H1 (cell line): ENCODE measurements around the gene RHOBTB1. TPM values are rescaled to one million over a fixed set of nuclear protein-coding genes. Genes with fewer than 3 reads are reported as not detected.

Experiments
- CTCF ChIA-PET: fragments of 300-600 bp; sonication (Branson Sonifier 250); formaldehyde crosslinking; loops from one replicate; lab custom pipeline; 2021; ENCODE audit not compliant: partially characterized antibody; lab: Charles Lee
- POLR2A ChIA-PET: fragments of 300-600 bp; sonication (Branson Sonifier 250); formaldehyde crosslinking; loops from one replicate; lab custom pipeline; 2021; ENCODE audit warnings: inconsistent platforms; ENCODE audit not compliant: partially characterized antibody; lab: Charles Lee
- DNase-seq, 2 experiments: peaks; one replicate each; pipeline versions ENCODE4 v3.0.0 to v3.0.0-alpha.2; 2010 to 2022; ENCODE audit warnings: low spot score in 2 of 2, low read depth in 1 of 2, mixed read lengths in 1 of 2
- FAIRE-seq: peaks from 2 replicates; lab custom pipeline; 2011; peaks lifted over from hg19 to GRCh38; lab: Jason Lieb, UNC
- H2AFZ ChIP-seq: 2 replicates; pipeline ENCODE4 v1.8.1; 2012; ENCODE audit warnings: low read length, inconsistent platforms
- H2AK5ac ChIP-seq: 2 replicates; pipeline ENCODE4 v1.6.1; 2013; ENCODE audit warnings: low read depth, low read length
- H2BK120ac ChIP-seq: replicated peaks from 2 replicates; pipeline ENCODE3; 2013; ENCODE audit warnings: low read depth, low read length, inconsistent platforms
- H2BK12ac ChIP-seq: 2 replicates; pipeline ENCODE4 v1.6.1; 2013; ENCODE audit warnings: low read depth, low read length
- H2BK15ac ChIP-seq: 2 replicates; pipeline ENCODE4 v1.6.1; 2013; ENCODE audit warnings: low read length
- H2BK20ac ChIP-seq: 2 replicates; pipeline ENCODE4 v1.6.1; 2013; ENCODE audit warnings: low read length
- H2BK5ac ChIP-seq: 2 replicates; pipeline ENCODE4 v1.6.1; 2013; ENCODE audit warnings: low read depth, low read length
- H3K14ac ChIP-seq: 2 replicates; pipeline ENCODE4 v1.6.1; 2013; ENCODE audit warnings: inconsistent platforms; ENCODE audit not compliant: insufficient read length
- H3K18ac ChIP-seq: 2 replicates; pipeline ENCODE4 v1.6.1; 2013; ENCODE audit warnings: low read length; ENCODE audit errors: extremely low read depth
- H3K23ac ChIP-seq: 2 replicates; pipeline ENCODE4 v1.6.1; 2013; ENCODE audit warnings: inconsistent platforms; ENCODE audit not compliant: insufficient read length
- H3K23me2 ChIP-seq: 2 replicates; pipeline ENCODE4 v1.6.1; 2013; ENCODE audit warnings: low read depth, low read length
- H3K27ac ChIP-seq: 2 replicates; pipeline ENCODE4 v1.6.1; 2011; ENCODE audit warnings: low read depth, low read length, inconsistent platforms
- H3K27me3 ChIP-seq, 4 experiments: replicated peaks in 1 of 4; 1 replicate in 1 of 4; 2 replicates in 3 of 4; pipeline versions ENCODE4 v1.6.1 to v1.8.1; 2011 to 2013; ENCODE audit warnings: low read length in 3 of 4, mild to moderate bottlenecking in 3 of 4, inconsistent platforms in 2 of 4, mixed read lengths in 2 of 4, moderate library complexity in 1 of 4; ENCODE audit not compliant: control insufficient read depth in 3 of 4, insufficient read depth in 3 of 4; ENCODE audit errors: extremely low read depth in 1 of 4
- H3K36me3 ChIP-seq, 4 experiments: 2 replicates each; pipeline versions ENCODE4 v1.6.1 to v1.8.1; 2011 to 2013; ENCODE audit warnings: mild to moderate bottlenecking in 4 of 4, low read length in 3 of 4, moderate library complexity in 2 of 4, control low read depth in 1 of 4, inconsistent platforms in 1 of 4; ENCODE audit not compliant: insufficient read depth in 4 of 4, control insufficient read depth in 2 of 4
- H3K4ac ChIP-seq: replicated peaks from 2 replicates; pipeline ENCODE3; 2013; ENCODE audit warnings: low read length, low read depth, mixed read lengths, inconsistent platforms; ENCODE audit not compliant: insufficient read length
- H3K4me1 ChIP-seq, 4 experiments: replicated peaks in 1 of 4; 1 replicate in 1 of 4; 2 replicates in 3 of 4; pipeline versions ENCODE4 v1.6.1 to v1.8.1; 2011 to 2013; ENCODE audit warnings: low read length in 3 of 4, inconsistent platforms in 2 of 4, mixed read lengths in 1 of 4; ENCODE audit not compliant: insufficient read depth in 4 of 4, control insufficient read depth in 3 of 4
- H3K4me2 ChIP-seq, 2 experiments: 2 replicates each; pipeline versions ENCODE4 v1.6.1 to v1.8.1; 2011 to 2013; ENCODE audit warnings: low read depth in 2 of 2, low read length in 2 of 2, control low read depth in 1 of 2, inconsistent platforms in 1 of 2, mild to moderate bottlenecking in 1 of 2; ENCODE audit not compliant: insufficient read depth in 1 of 2
- H3K4me3 ChIP-seq, 4 experiments: fragments of 200-600, 300-600 bp in 1 of 4; sonication (generic), shearing (Covaris generic), sonication (Bioruptor Twin) in 1 of 4; 2 replicates each; pipeline versions ENCODE4 v1.5.1 to v1.8.1; 2011 to 2016; ENCODE audit warnings: low read length in 4 of 4, low read depth in 3 of 4, control low read depth in 2 of 4, inconsistent platforms in 2 of 4, mild to moderate bottlenecking in 2 of 4, mixed read lengths in 1 of 4, moderate library complexity in 1 of 4; ENCODE audit not compliant: insufficient read depth in 2 of 4; ENCODE audit errors: extremely low read depth in 1 of 4
- H3K56ac ChIP-seq: replicated peaks from 2 replicates; pipeline ENCODE3; 2013; ENCODE audit warnings: low read depth, mild to moderate bottlenecking, mixed read lengths, low read length, inconsistent platforms; ENCODE audit not compliant: insufficient read length
- H3K79me1 ChIP-seq: 2 replicates; pipeline ENCODE4 v1.6.1; 2013; ENCODE audit warnings: low read depth, low read length, control low read depth
- H3K79me2 ChIP-seq, 2 experiments: 2 replicates each; pipeline versions ENCODE4 v1.6.1 to v1.8.1; 2012 to 2013; ENCODE audit warnings: low read length in 2 of 2, mild to moderate bottlenecking in 2 of 2, inconsistent platforms in 1 of 2; ENCODE audit not compliant: insufficient read depth in 2 of 2, control insufficient read depth in 1 of 2
- H3K9ac ChIP-seq, 4 experiments: replicated peaks in 1 of 4; 1 replicate in 1 of 4; 2 replicates in 3 of 4; pipeline versions ENCODE4 v1.6.1 to v1.8.1; 2011 to 2013; ENCODE audit warnings: low read depth in 3 of 4, low read length in 3 of 4, control low read depth in 2 of 4, mild to moderate bottlenecking in 2 of 4, moderate library complexity in 2 of 4, inconsistent platforms in 1 of 4; ENCODE audit errors: extremely low read depth in 1 of 4
- H3K9me3 ChIP-seq, 2 experiments: 2 replicates each; pipeline versions ENCODE4 v1.6.1 to v1.8.1; 2012 to 2013; ENCODE audit warnings: mild to moderate bottlenecking in 2 of 2, moderate library complexity in 2 of 2, control low read depth in 1 of 2, inconsistent platforms in 1 of 2, low read depth in 1 of 2, low read length in 1 of 2, mixed read lengths in 1 of 2; ENCODE audit not compliant: insufficient read depth in 2 of 2
- H4K20me1 ChIP-seq, 2 experiments: replicated peaks in 1 of 2; 2 replicates each; pipeline versions ENCODE3 to v1.8.1; 2011 to 2013; ENCODE audit warnings: inconsistent platforms in 2 of 2, low read length in 2 of 2, mild to moderate bottlenecking in 1 of 2; ENCODE audit not compliant: insufficient read depth in 2 of 2, control insufficient read depth in 1 of 2
- H4K5ac ChIP-seq: 2 replicates; pipeline ENCODE4 v1.6.1; 2013; ENCODE audit warnings: low read length, low read depth, mixed read lengths, inconsistent platforms; ENCODE audit not compliant: insufficient read length
- H4K8ac ChIP-seq: 2 replicates; pipeline ENCODE4 v1.8.0; 2013; ENCODE audit warnings: mild to moderate bottlenecking, moderate library complexity, low read length, inconsistent platforms; ENCODE audit not compliant: insufficient read depth; ENCODE audit errors: extremely low read depth
- H4K91ac ChIP-seq: replicated peaks from 2 replicates; pipeline ENCODE3; 2013; ENCODE audit warnings: low read length, mixed read lengths, inconsistent platforms; ENCODE audit not compliant: insufficient read length
- ATF3 ChIP-seq: IDR thresholded peaks from 2 replicates; pipeline ENCODE4 v1.6.1; 2011; ENCODE audit warnings: low read depth, mild to moderate bottlenecking, low read length; ENCODE audit not compliant: insufficient read depth
- BCL11A ChIP-seq, 2 experiments: IDR thresholded peaks; one replicate each; pipeline ENCODE4 v1.6.1; 2011; ENCODE audit warnings: low read depth in 2 of 2, low read length in 2 of 2, mild to moderate bottlenecking in 2 of 2
- CBX5 ChIP-seq: fragments of 300-800, 300-1000 bp; sonication (generic); IDR thresholded peaks from 2 replicates; pipeline ENCODE4 v1.7.1; 2016; ENCODE audit warnings: antibody characterized with exemption, low read length, low read depth
- CHD2 ChIP-seq: IDR thresholded peaks from 2 replicates; pipeline ENCODE4 v1.6.1; 2012; ENCODE audit warnings: low read length, improper control_type of control experiment
- CTCF ChIP-seq, 3 experiments: IDR thresholded peaks; 1 replicate in 2 of 3; 2 replicates in 1 of 3; pipeline versions ENCODE4 v1.5.1 to v1.6.1; 2011; ENCODE audit warnings: low read length in 3 of 3, mild to moderate bottlenecking in 3 of 3, inconsistent platforms in 2 of 3, low read depth in 1 of 3, moderate library complexity in 1 of 3; ENCODE audit not compliant: insufficient read depth in 1 of 3; ENCODE audit errors: control extremely low read depth in 1 of 3
- E2F6 ChIP-seq: IDR thresholded peaks from 2 replicates; pipeline ENCODE4 v1.6.1; 2012; ENCODE audit warnings: inconsistent platforms
- MAFK ChIP-seq: IDR thresholded peaks from 2 replicates; pipeline ENCODE4 v1.6.1; 2012; ENCODE audit warnings: low read depth, mild to moderate bottlenecking, improper control_type of control experiment, low read length
- POU5F1 ChIP-seq: IDR thresholded peaks from 2 replicates; pipeline ENCODE4 v1.6.1; 2011; ENCODE audit warnings: low read depth, mild to moderate bottlenecking, low read length, moderate library complexity
- RAD21 ChIP-seq, 2 experiments: IDR thresholded peaks in 1 of 2; conservative IDR thresholded peaks in 1 of 2; 2 replicates each; pipeline ENCODE4 v1.6.1; 2011; ENCODE audit warnings: low read depth in 2 of 2, low read length in 2 of 2, improper control_type of control experiment in 1 of 2, inconsistent platforms in 1 of 2, mild to moderate bottlenecking in 1 of 2, moderate library complexity in 1 of 2
- TBP ChIP-seq: IDR thresholded peaks from 2 replicates; pipeline ENCODE4 v1.6.1; 2011; ENCODE audit warnings: low read depth, low read length, improper control_type of control experiment
- WGBS, 2 experiments: shearing (Covaris generic) in 1 of 2; methylation state at CpG; one replicate each; pipeline versions ENCODE4 v1.1.6 to v1.1.7; 2013 to 2015; ENCODE audit warnings: low lambda C conversion rate in 2 of 2, mixed read lengths in 2 of 2, inconsistent platforms in 1 of 2, low coverage in 1 of 2, missing lambda C conversion rate in 1 of 2; ENCODE audit not compliant: insufficient replicate concordance in 2 of 2, insufficient coverage in 1 of 2, insufficient read length in 1 of 2; ENCODE audit errors: extremely low coverage in 1 of 2, missing lambda C conversion rate in 1 of 2; 5-methylcytosine and 5-hydroxymethylcytosine counted together
- polyA plus RNA-seq, 7 experiments: library from polyadenylated mRNA; depleted of rRNA in 3 of 7; stranded (reverse) in 5 of 7; unstranded in 2 of 7; fragments of >200 nt in 5 of 7; fragments of 200-250 nt in 2 of 7; gene quantifications; 1 replicate in 5 of 7; 2 replicates in 1 of 7; 4 replicates in 1 of 7; pipeline versions ENCODE4 v1.2.1 to v1.2.3, GENCODE V29; 2011 to 2013; ENCODE audit warnings: missing spikeins in 2 of 7, mixed read lengths in 2 of 7
- total RNA-seq: library from RNA; stranded (reverse); fragmentation: NEBNext Ultra II Directional; extraction: Animal tissue kit (Norgen Biotek cat#: 25700); gene quantifications from 2 replicates; pipeline ENCODE4 v1.2.1, GENCODE V29; 2021

RHOBTB1 gene
- total and polyA plus RNA-seq, 2 of the 8 experiments (the other 6 are each of a cell fraction or from before 2014, with no cell fraction given) = 6.1 to 7.4 TPM

GRCh38 chr10:60863796-60864195, 80.2 kb downstream of the RHOBTB1 start:
- WGBS, 2 experiments = 83% methylated on average over 5 of the region's 5 CpGs; no CpG with 5 or more reads in 1 of the 2 experiments
- ChIA-PET POLR2A (no interaction called here), CTCF (interaction anchor here (0.9 to 1.0 kb wide), 2 partner anchors 43 to 48 kb away, joined by 3 read pairs; no protein-coding TSS in a partner anchor)
- no peak overlapping the region for H4K91ac ChIP-seq
- no peak overlapping the region for H3K23ac ChIP-seq
- H2AFZ ChIP-seq = 0 out of 2 replicates have a peak overlapping the region, but pooled peaks have one; percentile 66
- H3K9ac ChIP-seq = no peak overlapping the region
- no peak overlapping the region for H3K56ac ChIP-seq
- H3K79me1 ChIP-seq = no peaks in the 10 kb centered on the region
- no peaks in the 10 kb centered on the region for H3K9me3 ChIP-seq
- no peak overlapping the region for H2BK20ac ChIP-seq
- H3K27me3 ChIP-seq = no peaks in the 10 kb centered on the region
- H4K20me1 ChIP-seq = no peaks in the 10 kb centered on the region
- no peaks in the 10 kb centered on the region for H3K79me2 ChIP-seq
- H3K27ac ChIP-seq = no peak overlapping the region
- H3K4me3 ChIP-seq = no peak overlapping the region
- no peaks in the 10 kb centered on the region for H3K23me2 ChIP-seq
- FAIRE-seq (no peak), DNase-seq (no peak)
- H3K4me1 ChIP-seq = no peaks in the 10 kb centered on the region
- H2BK15ac ChIP-seq = no peak overlapping the region
- H2BK12ac ChIP-seq = no peak overlapping the region
- no peak overlapping the region for H3K4me2 ChIP-seq
- H4K5ac ChIP-seq = no peak overlapping the region
- no peaks in the 10 kb centered on the region for H3K36me3 ChIP-seq
- no peak overlapping the region for H2BK120ac ChIP-seq
- H2BK5ac ChIP-seq = no peak overlapping the region
- H3K4ac ChIP-seq = no peak overlapping the region
- no peak overlapping the region for H3K14ac ChIP-seq
- H3K18ac ChIP-seq = no peak overlapping the region
- no peak overlapping the region for H2AK5ac ChIP-seq
- H4K8ac ChIP-seq = no peak overlapping the region
- TF ChIP-seq RAD21 (IDR thresholded peaks at IDR 0.05 in 1 of 2, conservative IDR thresholded peaks at IDR 0.05 in 1 of 2; ENCODE audit: low read depth in 2 of 2, low read length in 2 of 2) (no peak), BCL11A (IDR thresholded peaks at IDR 0.05; ENCODE audit: low read depth in 2 of 2, low read length in 2 of 2) (no peak), E2F6 (no peak), ATF3 (no peak), CBX5 (no peak), TBP (no peak), CHD2 (no peak), POU5F1 (no peak), MAFK (no peak), CTCF (IDR thresholded peaks at IDR 0.05; ENCODE audit: control extremely low read depth in 1 of 3, insufficient read depth in 1 of 3, low read depth in 1 of 3, low read length in 3 of 3) (no peak)
